Heart left ventricle (tissue), 13 donors: ENCODE data around the gene PHACTR3.

ENCODE experiments used
- CTCF ChIP-seq, 12 donors: fragments of 200-600 bp; sonication (generic) in 4 of 12; IDR thresholded peaks; one replicate each; pipeline versions ENCODE4 v1.5.0 to v1.8.0; 2018 to 2022; ENCODE audit warnings: antibody characterized with exemption in 12 of 12, mild to moderate bottlenecking in 5 of 12
- POLR2A ChIP-seq, 2 donors: fragments of 450-650 bp; IDR thresholded peaks; one replicate each; pipeline ENCODE4 v1.6.1; 2017; ENCODE audit warnings: antibody characterized with exemption in 2 of 2, mild to moderate bottlenecking in 2 of 2, moderate library complexity in 2 of 2
- donor health status: ischemic (EF 13 %, LVEDD 7.1; RV severe dilation, severe dysfunction).
- donor health status: DM: no; HTN: yes; CAD: no.
- donor health status: DM: no; HTN: no; CAD: no.
- donor health status: ischemic (EF 25% LVEDD 6.9; RV normal size, moderate dysfunction).
- donor health status: ischemic (EF 25% LVEDD 5.7; RV mildly dilated, moderate dysfunction).
- donor health status: ischemic (EF 35%, LVEDD 5.7; RV mildly dilated, moderate dysfunction).
- donor health status: nonischemic (EF 11% LVEDD 7.7; RV severe dilation, severe dysfunction).
- donor health status: DM: yes; HTN: yes; CAD: no.
- donor health status: PGD.
- donor health status: ischemic (EF 29% LVEDD 5.4; RV normal size, mild dysfunction).
- donor health status: nonischemic (EF 23%, LVEDD 6.1; RV moderate dilation, normal function).

DNA sequence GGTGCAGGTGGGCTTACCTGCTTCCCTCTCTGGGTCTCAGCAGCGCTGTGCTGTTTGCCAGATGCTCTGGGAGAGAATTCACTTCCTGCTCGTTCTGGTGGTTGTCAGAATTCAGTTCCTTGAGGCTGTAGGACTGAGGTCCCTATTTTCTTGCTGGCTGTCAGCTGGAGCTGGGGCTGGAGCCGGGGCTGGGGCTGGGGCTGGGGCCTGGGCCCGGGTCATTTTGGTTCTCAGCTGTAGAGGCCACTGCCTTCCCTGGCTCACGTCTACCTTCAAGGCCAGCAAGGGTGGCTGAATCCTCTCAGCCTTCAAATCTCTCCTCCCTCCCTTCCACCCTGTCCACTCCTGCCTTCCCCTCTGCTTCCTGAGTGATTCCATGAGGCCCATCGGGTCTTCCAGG, 16.8 kb upstream of the PHACTR3 start:
- TF ChIP-seq CTCF (IDR thresholded peaks at IDR 0.05) (no peak), POLR2A (IDR thresholded peaks at IDR 0.05) (no peak)
